Motor neuron (in vitro differentiated cells): ENCODE results near the gene CA10. TPM values are rescaled to one million over a fixed set of nuclear protein-coding genes. Genes with fewer than 3 reads are reported as not detected.

Source experiments
- ATAC-seq, 8 experiments: fragments of 200-7000 bp; cut with Tn5 transposase; replicated peaks in 6 of 8; 2 replicates each; pipeline ENCODE4 v1.8.0; 2021; ENCODE audit warnings: mild to moderate bottlenecking in 8 of 8, moderate library complexity in 8 of 8
- H3K27ac ChIP-seq, 2 donors: fragments of 250-450 bp; sonication (Bioruptor Pico); 2 replicates each; pipeline ENCODE4 v1.9.0; 2021; ENCODE audit warnings: antibody characterized with exemption in 2 of 2, mild to moderate bottlenecking in 2 of 2, moderate library complexity in 1 of 2
- H3K4me1 ChIP-seq, 2 donors: fragments of 250-450 bp; sonication (Bioruptor Pico); replicated peaks in 1 of 2; 2 replicates each; pipeline ENCODE4 v1.6.1; 2021; ENCODE audit warnings: antibody characterized with exemption in 2 of 2, mild to moderate bottlenecking in 2 of 2, moderate library complexity in 1 of 2
- H3K4me3 ChIP-seq, 5 donors: fragments of 250-450 bp; sonication (Bioruptor Pico); 2 replicates each; pipeline ENCODE4 v1.9.0; 2021; ENCODE audit warnings: antibody characterized with exemption in 5 of 5, mild to moderate bottlenecking in 5 of 5, moderate library complexity in 4 of 5
- WGBS, 10 experiments: fragments of 450-650 bp; shearing (Covaris generic); methylation state at CpG; one replicate each; pipeline ENCODE4 v1.0.0; 2022; 5-methylcytosine and 5-hydroxymethylcytosine counted together
- in situ Hi-C, 9 experiments: fragments of 400-800 bp; cut with MboI; loops; one replicate each; pipeline ENCODE4 v1.15.0; 2021; ENCODE audit warnings: low sequenced_read_pairs in 9 of 9, low pct_unique_long_range_greater_than_20kb in 2 of 9; ENCODE audit not compliant: unreplicated experiment in 9 of 9
- total RNA-seq, 8 experiments: library from RNA; unstranded; fragments of 300-600 nt; gene quantifications; 2 replicates each; pipeline versions ENCODE4 v1.2.3 to v1.2.4, GENCODE V29; 2022

CA10 gene
- total RNA-seq, 8 experiments from 2014 or later = 0.21 to 14.4 (median 1.8) TPM

DNA sequence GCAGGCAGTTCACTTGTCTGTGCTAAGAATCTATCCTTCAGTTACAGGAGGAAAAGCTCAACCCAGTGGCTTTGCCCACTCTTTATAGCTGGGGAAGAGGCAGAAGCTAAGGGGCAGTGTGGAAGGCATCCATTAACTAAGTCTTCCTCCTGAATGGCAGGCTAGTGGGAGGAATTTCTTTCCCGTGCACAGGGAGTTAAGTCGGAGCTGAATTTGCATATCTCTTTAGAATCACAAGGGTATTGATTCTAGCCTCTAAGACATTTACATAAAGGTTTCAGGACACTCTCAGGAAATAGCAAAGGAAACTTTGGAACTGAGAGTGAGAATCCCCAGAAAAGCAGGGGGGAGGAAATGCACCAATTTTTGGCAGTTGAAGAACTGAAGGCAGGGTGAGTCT, 245.6 kb downstream of the CA10 start:
- Histone ChIP-seq H3K27ac (no peak overlapping the region), H3K4me3 (no peak overlapping the region), H3K4me1 (peaks cover 0 to 32% of the 10 kb centered on the region in 2 donors)
- 0 to 80% (median 8%) methylated on average over 1 to 2 of the region's 2 CpGs; no CpG with 5 or more reads in 1 of the 10 experiments for WGBS, 10 experiments
- in situ Hi-C loops = no loop called here
- ATAC-seq = no peak

DNA sequence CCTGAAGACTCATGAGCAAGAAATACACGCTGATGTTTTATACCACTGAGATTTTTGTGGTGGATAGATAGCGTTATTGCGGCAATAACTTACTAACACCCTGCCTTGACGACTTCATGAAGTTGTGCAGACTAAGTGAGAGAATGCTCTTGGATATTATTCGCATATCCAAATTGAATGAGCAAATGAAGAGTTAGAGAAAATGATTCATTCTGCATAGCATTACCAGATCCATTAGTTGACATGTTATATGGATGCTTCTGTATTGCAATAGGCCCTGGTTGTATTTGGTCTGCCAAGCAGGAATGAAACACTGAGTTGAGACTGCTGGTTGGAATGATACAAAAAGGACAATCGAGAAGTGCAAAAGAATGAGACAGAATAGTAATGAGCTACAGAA, 247.3 kb downstream of the CA10 start:
- peak in 3 of 8 experiments; percentile 67 to 86 (median 68) for ATAC-seq
- H3K4me1 ChIP-seq = peaks cover 0 to 32% of the 10 kb centered on the region in 2 donors
- in situ Hi-C loops = no loop called here
- H3K27ac ChIP-seq = no peak overlapping the region
- H3K4me3 ChIP-seq = no peak overlapping the region
- WGBS, 10 experiments = 16 to 100% (median 88%) methylated on average over 1 to 5 of the region's 6 CpGs

DNA sequence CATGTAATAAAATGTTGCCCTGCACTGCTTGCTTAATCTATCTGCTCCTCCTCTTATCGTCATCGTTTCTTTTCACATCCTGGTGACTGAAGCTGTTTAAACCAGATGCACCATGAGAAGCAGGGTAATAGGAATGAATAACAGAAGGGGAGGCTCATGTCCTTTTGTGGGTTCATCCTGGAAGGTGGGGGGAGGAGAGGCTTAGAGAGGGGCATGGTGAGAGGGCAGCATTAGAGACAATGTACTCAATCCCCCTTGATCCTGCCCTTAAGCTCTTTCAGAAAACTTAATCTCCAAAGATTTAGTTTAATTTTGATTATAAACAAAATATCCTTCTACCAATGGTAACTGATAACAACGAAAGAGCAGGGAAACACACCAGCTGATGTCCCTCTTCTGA, 248.5 kb downstream of the CA10 start:
- H3K4me3 ChIP-seq = no peak overlapping the region
- in situ Hi-C loops = no loop called here
- peaks cover 0 to 21% of the 10 kb centered on the region in 2 donors for H3K4me1 ChIP-seq
- WGBS, 10 experiments = 6 to 100% (median 49%) methylated on average over 1 to 3 of the region's 3 CpGs; no CpG with 5 or more reads in 1 of the 10 experiments
- no peak overlapping the region for H3K27ac ChIP-seq
- ATAC-seq = no peak

DNA sequence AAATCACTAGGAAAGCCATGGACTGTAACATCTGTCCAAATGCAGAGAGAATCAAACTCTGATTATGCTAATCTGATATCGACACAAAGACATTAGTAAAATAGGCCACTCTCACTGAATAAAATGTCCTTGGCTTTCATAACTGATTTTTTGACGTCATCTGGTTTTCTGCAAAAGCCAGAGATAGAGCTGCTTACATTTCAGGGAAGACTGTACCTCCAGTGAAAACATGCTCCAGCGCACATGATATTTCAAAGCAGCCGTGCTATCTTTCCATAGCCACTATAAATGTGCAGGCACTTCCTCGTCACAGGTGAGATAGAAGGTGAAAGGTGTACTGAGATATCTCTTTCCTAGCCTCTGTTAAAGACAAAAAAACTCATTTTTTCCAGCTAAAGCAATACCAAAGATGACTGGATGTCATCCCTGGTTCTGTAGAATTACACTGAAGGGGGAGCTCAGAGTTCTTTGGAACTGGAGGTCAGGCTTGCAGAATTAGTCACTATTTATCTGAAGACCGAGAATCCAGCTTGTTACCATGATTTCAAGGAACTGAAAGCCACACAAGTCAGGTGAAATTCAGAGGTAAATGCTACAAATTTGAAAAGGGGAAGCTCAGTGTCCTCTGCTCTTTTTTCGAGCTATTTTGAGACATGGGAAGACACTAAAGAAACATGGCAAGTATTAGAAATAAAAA, 249.5 kb downstream of the CA10 start:
- H3K27ac ChIP-seq = no peak overlapping the region
- peaks cover 0 to 14% of the 10 kb centered on the region in 2 donors for H3K4me1 ChIP-seq
- WGBS, 10 experiments = 0 to 84% (median 58%) methylated on average over 1 to 7 of the region's 7 CpGs; no CpG with 5 or more reads in 1 of the 10 experiments
- H3K4me3 ChIP-seq = no peak overlapping the region
- ATAC-seq = no peak
- in situ Hi-C loops = no loop called here

DNA sequence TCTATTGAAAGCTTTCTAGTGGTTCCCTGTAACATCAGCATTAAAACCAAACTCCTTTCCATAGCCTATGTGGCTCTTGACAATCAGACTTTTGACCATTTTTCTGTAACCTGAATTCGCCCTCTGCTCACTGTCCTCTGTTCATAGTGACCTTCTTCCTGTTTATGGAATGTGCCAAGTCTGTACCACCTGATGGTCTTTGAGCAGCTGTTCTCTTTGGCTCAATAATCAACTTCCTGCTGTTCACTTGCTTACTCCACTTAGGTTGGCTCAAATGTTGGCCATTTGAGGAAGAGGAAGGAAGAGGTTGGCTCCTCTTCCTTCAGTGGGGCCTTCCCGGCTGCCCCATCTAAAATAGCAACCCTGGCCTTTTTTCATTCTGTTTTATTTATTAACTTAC, 251.5 kb downstream of the CA10 start:
- Histone ChIP-seq H3K4me3 (no peak overlapping the region), H3K27ac (no peak overlapping the region), H3K4me1 (no peaks in the 10 kb centered on the region)
- 0 to 100% (median 64%) methylated on average over 1 to 2 of the region's 2 CpGs; no CpG with 5 or more reads in 2 of the 10 experiments for WGBS, 10 experiments
- in situ Hi-C loops = no loop called here
- ATAC-seq = no peak

DNA sequence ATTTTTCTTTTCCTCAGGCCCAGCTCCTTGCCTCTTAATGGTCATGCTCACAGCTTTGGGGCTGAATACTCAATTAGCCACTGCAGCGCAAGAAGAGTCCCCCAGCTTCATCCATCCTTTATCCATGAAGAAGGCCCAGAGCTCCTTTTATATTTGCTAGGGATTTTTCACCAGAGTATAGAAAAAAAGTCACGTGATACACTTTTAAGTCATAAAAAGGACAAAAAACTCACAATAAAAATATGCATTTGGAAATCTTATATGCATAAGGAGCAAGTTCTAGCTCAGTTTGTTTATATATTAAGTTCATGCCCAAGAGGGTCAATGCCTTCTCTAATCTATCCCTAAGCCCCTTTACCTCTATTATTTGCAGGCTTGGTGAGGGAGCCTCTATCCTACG, 254.1 kb downstream of the CA10 start:
- no peaks in the 10 kb centered on the region for H3K4me1 ChIP-seq
- no peak overlapping the region for H3K27ac ChIP-seq
- 0 to 86% (median 83%) methylated on average over 1 to 3 of the region's 3 CpGs; no CpG with 5 or more reads in 1 of the 10 experiments for WGBS, 10 experiments
- in situ Hi-C loops = no loop called here
- no peak overlapping the region for H3K4me3 ChIP-seq
- ATAC-seq = no peak

DNA sequence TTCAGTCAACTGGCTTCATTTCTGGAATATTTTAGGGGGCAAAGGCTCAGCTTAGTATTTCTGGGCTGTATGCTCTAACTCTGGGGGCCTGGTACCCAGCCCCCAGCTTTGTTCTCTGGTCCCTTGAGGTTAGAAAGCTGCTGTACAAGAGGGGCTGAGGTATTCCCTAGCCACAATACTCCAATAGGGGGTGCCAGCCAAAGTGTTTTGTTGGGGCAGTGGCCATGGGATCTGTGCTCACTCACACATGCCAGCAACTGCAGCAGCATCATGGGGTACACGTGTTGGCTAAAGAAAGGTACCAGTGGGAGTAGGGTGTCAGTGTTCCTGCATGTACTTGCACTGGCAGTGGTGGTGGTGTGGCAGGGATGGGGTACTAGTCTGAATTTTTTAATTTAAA, 257.3 kb downstream of the CA10 start:
- no peaks in the 10 kb centered on the region for H3K4me1 ChIP-seq
- H3K4me3 ChIP-seq = no peak overlapping the region
- H3K27ac ChIP-seq = no peak overlapping the region
- in situ Hi-C loops = no loop called here
- no peak for ATAC-seq
- WGBS, 10 experiments = 0 to 20% (median 17%) methylated on average over 1 of the region's 1 CpG; no CpG with 5 or more reads in 6 of the 10 experiments

DNA sequence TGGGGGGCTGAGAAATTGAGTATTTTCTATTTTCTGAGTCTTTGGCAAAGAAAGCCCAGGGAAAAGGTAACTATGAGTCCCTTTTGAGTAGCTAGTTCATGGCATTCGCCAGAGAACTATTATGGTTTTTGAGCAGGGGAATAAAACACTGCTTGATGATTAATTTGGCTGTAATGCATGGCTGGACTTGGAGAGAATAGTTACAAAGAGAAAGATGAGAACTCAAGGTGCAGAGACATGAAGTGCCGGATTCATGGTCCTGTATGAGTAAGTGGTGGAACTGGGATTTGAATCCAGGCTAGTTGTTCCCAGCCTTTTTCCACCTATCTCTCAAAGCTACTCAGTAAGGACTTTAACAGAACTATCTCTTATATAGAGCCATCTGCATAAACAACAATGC, 266.6 kb downstream of the CA10 start:
- Histone ChIP-seq H3K4me3 (no peak overlapping the region), H3K4me1 (no peaks in the 10 kb centered on the region), H3K27ac (no peak overlapping the region)
- 0 to 100% (median 40%) methylated on average over 1 to 2 of the region's 2 CpGs for WGBS, 10 experiments
- ATAC-seq = no peak
- in situ Hi-C loops = no loop called here

DNA sequence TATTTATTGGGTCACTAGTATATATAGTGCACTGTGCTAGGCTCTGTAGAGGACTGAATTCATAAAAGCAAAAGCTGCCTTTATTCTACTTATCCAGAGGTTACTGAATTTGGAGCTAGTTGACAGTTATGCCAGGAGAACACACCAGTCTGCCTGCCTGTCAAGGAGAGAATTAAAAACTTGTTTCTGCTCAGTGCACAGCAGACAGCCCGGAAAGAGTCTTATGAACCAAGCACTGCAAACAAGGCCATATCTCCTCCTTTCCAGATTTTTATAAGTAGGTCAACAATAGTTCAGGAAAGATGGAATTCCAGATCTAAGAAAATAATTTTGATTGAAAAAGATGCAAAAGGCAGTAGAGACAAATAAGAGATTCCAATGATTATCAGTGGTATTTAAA, 267.8 kb downstream of the CA10 start:
- ATAC-seq = no peak
- 0 to 100% (median 89%) methylated on average over 1 of the region's 1 CpG; no CpG with 5 or more reads in 4 of the 10 experiments for WGBS, 10 experiments
- Histone ChIP-seq H3K27ac (no peak overlapping the region), H3K4me3 (no peak overlapping the region), H3K4me1 (no peaks in the 10 kb centered on the region)
- in situ Hi-C loops = no loop called here

DNA sequence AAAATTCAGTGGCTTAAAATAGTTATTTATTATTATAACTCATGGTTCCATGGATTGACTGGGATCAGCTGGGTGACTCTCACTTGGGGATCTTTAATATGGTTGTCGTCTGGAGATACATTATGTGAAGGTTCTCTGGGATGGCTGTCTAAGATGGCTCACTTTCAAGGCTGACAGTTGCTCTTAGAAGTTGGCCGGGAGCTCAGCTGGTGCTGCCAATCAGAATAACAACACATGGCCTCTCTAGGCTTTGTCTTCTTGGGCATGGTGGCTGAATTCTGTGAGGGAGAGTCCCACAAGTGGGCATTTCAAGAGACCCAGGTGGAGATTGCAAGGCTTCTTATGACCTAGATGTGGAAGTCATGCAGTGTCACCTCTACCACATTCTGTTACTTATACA, 269.7 kb downstream of the CA10 start:
- Histone ChIP-seq H3K4me1 (no peaks in the 10 kb centered on the region), H3K27ac (no peak overlapping the region), H3K4me3 (no peak overlapping the region)
- WGBS, 10 experiments = 0 to 90% (median 17%) methylated on average over 1 to 2 of the region's 2 CpGs; no CpG with 5 or more reads in 5 of the 10 experiments
- in situ Hi-C loops = no loop called here
- ATAC-seq = no peak

DNA sequence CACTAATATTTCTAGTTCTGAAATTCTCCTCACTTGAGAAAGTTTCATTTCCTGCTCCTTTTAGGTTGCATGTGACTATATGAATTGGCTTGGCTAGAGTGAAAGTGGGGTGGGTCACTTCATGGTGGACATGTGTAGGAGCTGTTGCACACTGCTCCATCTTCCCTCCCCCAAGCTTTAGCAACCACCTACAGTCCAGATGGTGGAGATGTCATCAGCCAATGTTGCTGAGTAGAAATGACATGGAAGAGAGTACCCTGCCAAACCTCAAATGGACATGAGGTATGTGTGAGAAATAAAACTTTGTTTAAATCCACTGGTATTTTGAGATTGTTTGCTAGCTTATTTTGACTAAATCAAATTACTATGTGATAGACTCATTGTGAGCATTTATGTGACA, 281.5 kb downstream of the CA10 start:
- Histone ChIP-seq H3K27ac (no peak overlapping the region), H3K4me3 (no peak overlapping the region), H3K4me1 (no peaks in the 10 kb centered on the region)
- no peak for ATAC-seq
- in situ Hi-C loops = no loop called here

DNA sequence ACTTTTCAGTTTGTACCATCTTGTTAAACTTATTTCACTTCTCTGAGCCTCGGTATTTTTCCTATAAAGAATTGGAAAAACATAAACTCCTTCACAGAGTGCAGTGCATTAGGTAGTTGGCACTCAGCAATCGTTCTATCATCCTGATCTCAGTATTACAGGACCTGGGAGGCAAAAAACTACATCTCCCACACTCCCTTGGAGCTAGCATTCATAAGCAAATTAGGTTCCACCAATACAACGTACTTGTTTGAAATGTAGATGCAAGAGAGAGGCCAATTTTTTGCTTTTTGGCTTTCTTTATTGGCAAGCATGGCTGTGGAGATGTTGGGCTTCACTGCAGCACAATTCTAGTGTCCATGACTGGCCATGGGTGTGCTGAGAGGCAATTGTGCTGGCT, 285.2 kb downstream of the CA10 start:
- Histone ChIP-seq H3K4me1 (peaks cover 0 to 7% of the 10 kb centered on the region in 2 donors), H3K27ac (no peak overlapping the region), H3K4me3 (no peak overlapping the region)
- 0 to 50% (median 19%) methylated on average over 1 to 3 of the region's 3 CpGs for WGBS, 10 experiments
- no peak for ATAC-seq
- in situ Hi-C loops = no loop called here

DNA sequence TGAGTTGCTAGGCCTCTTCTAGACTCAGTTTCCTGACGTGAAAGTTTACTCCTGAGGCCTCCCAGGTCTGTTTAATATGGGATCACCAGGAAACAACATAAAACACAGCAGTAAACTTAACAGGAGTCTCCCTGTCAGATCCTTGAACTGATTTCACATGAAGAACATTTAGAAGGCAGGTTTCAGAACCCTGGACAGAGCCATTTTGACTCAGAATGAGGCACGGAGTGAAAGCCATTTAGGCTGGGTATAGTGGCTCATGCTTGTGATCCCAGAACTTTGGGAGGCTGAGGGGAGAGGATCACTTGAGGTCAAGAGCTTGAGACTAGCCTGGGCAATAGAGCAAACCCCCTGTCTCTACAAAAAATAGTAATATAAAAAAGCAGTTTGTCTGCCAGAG, 289.1 kb downstream of the CA10 start:
- 0 to 20% (median 0%) methylated on average over 1 to 2 of the region's 2 CpGs; no CpG with 5 or more reads in 4 of the 10 experiments for WGBS, 10 experiments
- Histone ChIP-seq H3K27ac (no peak overlapping the region), H3K4me3 (no peak overlapping the region), H3K4me1 (peaks cover 6 to 28% of the 10 kb centered on the region in 2 donors)
- in situ Hi-C loops = no loop called here
- ATAC-seq = peak in 3 of 8 experiments; percentile 30 to 46 (median 38)

DNA sequence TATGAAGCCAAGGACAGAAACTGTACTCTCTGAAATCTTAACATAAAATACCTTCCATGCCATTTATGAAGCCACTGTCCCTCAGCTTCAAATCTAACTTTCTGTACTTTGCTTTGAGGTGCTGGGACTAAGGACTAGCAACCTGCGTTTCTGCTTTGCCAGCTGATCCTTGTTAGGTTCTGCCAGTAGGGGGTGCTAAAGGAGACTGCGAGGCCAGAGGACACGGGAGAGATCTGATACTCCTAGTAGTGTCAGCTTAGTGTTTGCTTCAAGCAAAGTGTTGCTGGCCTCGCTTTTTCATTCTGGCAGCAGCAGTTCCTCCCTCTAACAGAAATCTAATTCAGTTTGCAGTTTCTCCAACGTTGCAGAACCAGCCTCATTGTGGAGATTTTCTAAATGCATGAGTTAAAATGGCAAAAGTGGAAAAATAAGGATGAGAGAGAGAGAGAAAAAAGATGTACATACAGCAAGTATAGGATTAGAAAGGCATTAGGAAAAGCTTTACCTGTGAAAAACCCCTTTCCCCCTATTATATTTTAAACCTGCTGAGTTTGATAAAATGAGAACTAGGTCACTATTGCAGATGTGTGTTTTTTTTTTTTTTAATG, 297.5 kb downstream of the CA10 start:
- H3K4me1 ChIP-seq = peaks cover 0 to 1% of the 10 kb centered on the region in 2 donors
- peak; percentile 24 to 71 (median 56) for ATAC-seq
- no peak overlapping the region for H3K27ac ChIP-seq
- no peak overlapping the region for H3K4me3 ChIP-seq
- in situ Hi-C loops = no loop called here
- 0 to 38% (median 0%) methylated on average over 1 to 5 of the region's 5 CpGs; no CpG with 5 or more reads in 1 of the 10 experiments for WGBS, 10 experiments
